ACC112 (cell line): ENCODE results near the gene DDX59.
A peak's percentile ranks its signal among the peaks of the same experiment; 100 is the strongest.
"Not testable (repeated sequence)": the region's sequence is repeated elsewhere in the genome, so short reads cannot be mapped to it uniquely, and the experiment has no call there.

Source experiments
- H2AFZ ChIP-seq: fragments of 200-600 bp; sonication (generic); one replicate; pipeline ENCODE4 v1.6.0; 2017; ENCODE audit warnings: antibody characterized with exemption, low read length; ENCODE audit not compliant: unreplicated experiment
- H3K27ac ChIP-seq: fragments of 200-600 bp; sonication (generic); 2 replicates; pipeline ENCODE4 v1.5.1; 2014; ENCODE audit warnings: low read depth, mild to moderate bottlenecking, antibody characterized with exemption, low read length, moderate library complexity
- H3K27me3 ChIP-seq: fragments of 200-600 bp; sonication (generic); 2 replicates; pipeline ENCODE4 v1.6.1; 2014; ENCODE audit warnings: mild to moderate bottlenecking, antibody characterized with exemption, low read length, moderate library complexity, mixed read lengths; ENCODE audit not compliant: insufficient read depth
- H3K36me3 ChIP-seq: fragments of 200-600 bp; sonication (generic); 2 replicates; pipeline ENCODE4 v1.6.1; 2016; ENCODE audit warnings: mild to moderate bottlenecking, antibody characterized with exemption, low read length, moderate library complexity, mixed read lengths; ENCODE audit not compliant: insufficient read depth
- H3K4me1 ChIP-seq: fragments of 200-600 bp; sonication (generic); one replicate; pipeline ENCODE4 v1.6.1; 2016; ENCODE audit warnings: low read length, mixed read lengths; ENCODE audit not compliant: insufficient read depth, unreplicated experiment, control insufficient read depth
- H3K4me3 ChIP-seq: fragments of 200-600 bp; sonication (generic); 2 replicates; pipeline ENCODE4 v1.5.1; 2014; ENCODE audit warnings: mild to moderate bottlenecking, low read depth, low read length
- H3K79me2 ChIP-seq: fragments of 200-600 bp; sonication (generic); one replicate; pipeline ENCODE4 v1.6.0; 2016; ENCODE audit warnings: low read length; ENCODE audit not compliant: control insufficient read depth, unreplicated experiment, insufficient read depth

Gene DDX59

DNA sequence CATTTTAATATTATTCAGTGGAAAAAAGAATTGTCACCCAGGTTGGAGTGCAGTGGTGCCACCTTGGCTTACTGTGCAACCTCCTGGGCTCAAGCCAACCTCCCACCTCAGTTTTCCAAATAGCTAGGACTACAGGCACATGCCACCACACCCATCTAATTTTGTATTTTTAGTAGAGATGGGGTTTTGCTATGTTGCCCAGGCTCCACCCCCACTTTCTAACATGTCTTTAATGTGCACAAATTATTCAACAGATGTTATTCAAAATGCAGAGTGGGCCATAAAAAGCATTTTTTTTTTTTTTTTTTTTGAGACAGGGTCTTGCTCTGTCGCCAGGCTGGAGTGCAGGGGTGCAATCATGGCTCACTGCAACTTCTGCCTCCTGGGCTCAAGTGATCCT lies 17.3 kb downstream of the DDX59 start:
- H3K4me3 ChIP-seq = no peak overlapping the region
- H2AFZ ChIP-seq = no peak overlapping the region
- H3K36me3 ChIP-seq = peaks cover 23% of the 10 kb centered on the region
- H3K27me3 ChIP-seq = no peaks in the 10 kb centered on the region
- no peaks in the 10 kb centered on the region for H3K4me1 ChIP-seq
- H3K27ac ChIP-seq = no peak overlapping the region
- H3K79me2 ChIP-seq = no peaks in the 10 kb centered on the region

DNA sequence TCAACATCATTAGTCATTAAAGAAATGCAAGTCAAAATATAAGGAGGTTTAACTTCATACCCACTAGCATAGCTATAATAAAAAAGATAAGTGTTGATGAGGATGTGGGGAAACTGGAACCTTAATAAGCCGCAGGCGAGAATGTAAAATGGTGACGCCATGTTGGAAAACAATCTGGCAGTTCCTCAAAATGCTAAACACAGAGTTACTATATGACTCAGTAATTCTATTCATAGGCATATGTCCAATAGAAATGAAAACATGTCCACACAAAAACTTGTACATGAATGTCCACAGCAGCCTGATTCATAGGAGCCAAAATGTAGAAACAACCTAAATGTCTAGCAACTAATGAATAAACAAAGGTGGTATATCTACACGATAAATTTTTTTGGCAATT lies 23.2 kb downstream of the DDX59 start:
- Histone ChIP-seq H3K79me2 (no peaks in the 10 kb centered on the region), H3K36me3 (peaks cover 16% of the 10 kb centered on the region), H3K4me1 (no peaks in the 10 kb centered on the region), H2AFZ (no peak overlapping the region), H3K27me3 (no peaks in the 10 kb centered on the region), H3K4me3 (no peak overlapping the region), H3K27ac (no peak overlapping the region)

DNA sequence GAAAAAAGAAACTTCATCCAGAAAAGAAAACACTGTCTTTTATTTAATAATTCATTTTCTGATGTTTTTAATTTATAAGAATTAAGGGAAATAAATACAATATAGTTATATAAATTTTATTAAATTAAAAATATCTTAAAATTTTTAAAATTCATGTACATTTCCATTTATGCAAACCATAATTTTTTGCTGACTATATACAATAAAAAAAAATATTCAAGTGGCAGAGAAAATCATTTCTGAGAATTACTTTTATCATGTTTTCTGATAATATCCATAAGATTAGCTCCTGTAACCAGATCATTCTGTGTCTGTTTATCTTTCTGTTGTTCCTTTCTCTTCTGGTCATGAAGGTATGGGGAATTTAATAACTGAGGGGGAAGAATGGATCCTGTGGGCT lies 25.7 kb downstream of the DDX59 start:
- Histone ChIP-seq H3K4me3 (no peak overlapping the region), H3K79me2 (no peaks in the 10 kb centered on the region), H3K36me3 (peaks cover 13% of the 10 kb centered on the region), H2AFZ (no peak overlapping the region), H3K27me3 (no peaks in the 10 kb centered on the region), H3K4me1 (peaks cover 19% of the 10 kb centered on the region), H3K27ac (no peak overlapping the region)

DNA sequence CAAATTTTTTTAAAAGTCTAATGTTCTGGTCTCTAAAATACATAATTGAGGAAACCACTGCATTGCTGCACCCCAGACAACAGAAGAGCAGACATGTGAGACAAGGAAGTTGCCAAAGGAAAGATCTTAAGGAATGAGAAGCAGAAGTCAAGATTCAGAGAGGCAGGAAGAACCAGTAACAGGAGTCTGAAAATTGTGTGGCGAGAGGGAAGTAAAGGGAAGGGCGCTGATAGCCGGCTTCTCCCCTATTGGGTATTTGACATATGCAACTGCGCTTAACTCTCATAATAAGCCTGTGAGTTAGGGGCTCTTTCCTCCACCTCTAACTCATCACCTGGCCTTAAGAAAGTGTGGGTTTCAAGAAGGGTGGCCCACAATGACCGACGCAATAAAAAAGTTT lies 27.2 kb downstream of the DDX59 start:
- H3K4me3 ChIP-seq = no peak overlapping the region
- H3K4me1 ChIP-seq = peaks cover 19% of the 10 kb centered on the region
- no peak overlapping the region for H2AFZ ChIP-seq
- no peaks in the 10 kb centered on the region for H3K27me3 ChIP-seq
- H3K36me3 ChIP-seq = peaks cover 6% of the 10 kb centered on the region
- H3K79me2 ChIP-seq = no peaks in the 10 kb centered on the region
- no peak overlapping the region for H3K27ac ChIP-seq

DNA sequence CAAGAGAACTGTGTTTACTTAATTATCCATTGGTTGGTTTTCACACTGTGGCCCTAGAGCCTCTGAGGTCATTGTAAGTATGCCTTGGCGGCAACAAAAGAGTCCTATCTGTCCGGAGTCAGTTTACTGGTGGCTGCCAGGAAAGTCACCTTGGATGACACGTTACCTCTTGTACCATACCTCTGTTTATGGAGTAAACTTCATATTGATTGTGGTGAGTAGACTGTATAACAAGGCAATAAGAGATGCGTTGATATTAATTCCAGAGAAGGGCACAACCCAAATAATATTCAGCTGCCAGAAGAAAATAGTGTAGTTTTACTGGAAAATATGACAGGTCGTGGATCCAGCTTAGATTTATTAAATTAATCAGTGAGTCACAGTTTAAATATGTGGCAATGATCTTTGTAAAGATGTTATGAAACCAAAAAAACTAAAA lies 28.7 kb downstream of the DDX59 start:
- Histone ChIP-seq H3K79me2 (no peaks in the 10 kb centered on the region), H3K36me3 (no peaks in the 10 kb centered on the region), H3K27me3 (no peaks in the 10 kb centered on the region), H3K4me3 (no peak overlapping the region; the same call in 1 of the 2 replicates), H2AFZ (peak overlapping the region; percentile 60), H3K4me1 (peaks cover 19% of the 10 kb centered on the region), H3K27ac (peak overlapping the region; percentile 84)

DNA sequence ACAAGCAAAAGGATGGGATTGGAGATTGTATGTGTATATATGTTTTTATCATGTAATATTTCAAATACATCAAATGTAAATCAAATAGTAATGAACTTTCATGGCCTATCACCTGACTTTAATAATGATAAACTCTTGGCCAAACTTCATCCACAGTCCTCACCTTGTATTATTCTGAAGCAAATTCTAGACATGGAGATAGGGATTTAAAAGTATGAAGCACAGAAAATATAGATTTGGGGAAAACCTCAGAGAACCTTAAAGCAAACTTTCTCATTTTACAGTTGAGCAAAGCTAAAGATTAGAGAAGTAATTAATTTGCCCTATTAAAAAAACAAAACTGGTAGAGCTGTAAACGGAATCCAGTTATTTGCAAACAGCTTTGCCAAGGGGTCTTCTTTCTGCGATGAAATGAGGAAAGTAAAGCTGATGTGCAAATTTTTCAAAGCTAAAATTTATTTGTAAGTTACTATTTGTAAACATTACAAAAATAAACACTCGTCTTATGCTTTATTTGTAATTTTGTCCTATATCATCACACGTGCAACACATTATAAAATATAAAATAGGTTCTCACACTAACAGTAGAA lies 29.2 kb downstream of the DDX59 start:
- Histone ChIP-seq H3K4me1 (peaks cover 19% of the 10 kb centered on the region), H3K4me3 (peak overlapping the region; percentile 20; the same call in 1 of the 2 replicates), H3K27me3 (no peaks in the 10 kb centered on the region), H2AFZ (peak overlapping the region; percentile 60), H3K36me3 (no peaks in the 10 kb centered on the region), H3K27ac (peak overlapping the region; percentile 84), H3K79me2 (no peaks in the 10 kb centered on the region)

DNA sequence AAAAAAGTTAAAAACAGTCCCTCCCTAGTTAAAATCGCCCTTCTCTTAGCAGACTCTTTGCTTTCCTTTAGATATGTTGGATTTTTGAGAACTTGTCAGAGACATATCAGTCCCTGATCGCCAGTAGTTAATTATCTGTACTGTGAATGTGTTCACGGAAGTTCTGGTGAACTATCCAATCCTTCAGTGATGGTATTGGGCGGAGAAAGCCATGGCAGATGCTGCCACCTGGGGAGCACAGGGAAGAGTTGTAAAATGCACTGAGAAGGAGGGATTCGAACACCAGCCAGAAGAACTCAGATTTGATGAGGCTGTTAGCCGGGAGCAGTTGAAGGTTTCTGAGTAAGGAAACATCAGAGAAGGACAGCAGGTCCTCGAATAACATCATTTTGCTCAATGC lies 31.6 kb downstream of the DDX59 start:
- no peak overlapping the region for H2AFZ ChIP-seq
- no peaks in the 10 kb centered on the region for H3K79me2 ChIP-seq
- no peak overlapping the region for H3K4me3 ChIP-seq
- peaks cover 19% of the 10 kb centered on the region for H3K4me1 ChIP-seq
- no peak overlapping the region for H3K27ac ChIP-seq
- H3K27me3 ChIP-seq = no peaks in the 10 kb centered on the region
- H3K36me3 ChIP-seq = no peaks in the 10 kb centered on the region

DNA sequence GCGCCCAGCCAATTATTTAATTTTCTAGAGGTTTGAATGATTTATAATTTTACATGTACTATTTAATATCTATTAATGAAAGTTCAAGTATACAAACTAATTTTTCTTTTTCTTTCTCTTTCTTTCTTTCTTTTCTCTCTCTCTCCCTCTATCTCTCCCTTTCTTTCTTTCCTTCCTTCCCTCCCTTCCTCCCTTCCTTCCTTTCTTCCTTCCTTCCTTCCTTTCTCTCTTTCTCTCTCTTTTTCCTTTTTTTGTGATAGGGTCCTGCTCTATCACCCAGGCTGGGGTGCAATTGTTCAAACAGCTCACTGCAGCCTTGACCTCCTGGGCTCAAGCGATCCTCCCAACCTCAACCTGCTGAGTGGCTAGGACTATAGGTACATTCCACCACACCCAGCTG lies 33.0 kb downstream of the DDX59 start:
- H3K27me3 ChIP-seq = no peaks in the 10 kb centered on the region
- peaks cover 19% of the 10 kb centered on the region for H3K4me1 ChIP-seq
- H3K79me2 ChIP-seq = no peaks in the 10 kb centered on the region
- no peak overlapping the region for H3K4me3 ChIP-seq
- H3K27ac ChIP-seq = no peak overlapping the region
- H3K36me3 ChIP-seq = no peaks in the 10 kb centered on the region
- H2AFZ ChIP-seq = no peak overlapping the region

DNA sequence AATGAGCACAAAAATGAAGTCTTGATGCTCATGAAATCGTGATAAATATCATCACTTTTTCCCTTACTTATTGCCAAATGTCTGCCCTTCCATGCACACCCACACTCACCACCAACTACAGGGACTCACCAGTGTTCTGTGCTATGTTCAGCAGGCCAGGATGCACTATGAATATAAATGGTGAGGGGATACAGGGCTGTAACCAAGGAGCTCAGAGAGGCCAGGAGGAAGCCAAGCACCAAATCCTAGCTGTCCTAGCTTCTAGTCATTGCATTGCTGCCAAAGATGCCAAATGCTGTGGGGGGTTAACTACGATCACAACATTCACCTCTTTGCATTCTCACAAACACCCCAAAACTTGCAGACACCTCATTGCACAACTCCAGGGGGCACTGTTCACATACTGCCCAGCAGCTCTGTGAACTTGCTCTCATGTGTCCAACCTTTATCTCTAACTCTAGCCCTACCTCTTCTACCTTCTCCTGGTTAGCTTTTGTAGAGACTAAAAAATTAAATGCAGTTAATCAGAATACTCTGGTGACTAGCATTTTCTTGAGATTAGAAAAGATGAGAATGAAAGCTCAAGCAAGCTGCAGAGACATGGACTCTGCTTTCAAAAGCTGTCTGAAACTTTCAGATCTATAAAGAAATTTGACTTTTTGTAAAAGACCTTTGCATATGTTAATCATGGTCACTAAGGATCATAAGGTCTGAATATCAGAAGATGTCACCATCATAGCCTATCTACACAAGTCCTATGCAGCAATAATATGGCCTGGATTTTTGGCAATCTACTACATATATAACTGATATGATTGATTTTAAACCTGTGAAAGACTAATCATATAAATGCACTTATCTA lies 35.2 kb downstream of the DDX59 start:
- Histone ChIP-seq H3K4me1 (no peaks in the 10 kb centered on the region), H3K4me3 (no peak overlapping the region), H3K27me3 (no peaks in the 10 kb centered on the region), H3K27ac (no peak overlapping the region), H3K36me3 (no peaks in the 10 kb centered on the region), H3K79me2 (no peaks in the 10 kb centered on the region), H2AFZ (no peak overlapping the region)

DNA sequence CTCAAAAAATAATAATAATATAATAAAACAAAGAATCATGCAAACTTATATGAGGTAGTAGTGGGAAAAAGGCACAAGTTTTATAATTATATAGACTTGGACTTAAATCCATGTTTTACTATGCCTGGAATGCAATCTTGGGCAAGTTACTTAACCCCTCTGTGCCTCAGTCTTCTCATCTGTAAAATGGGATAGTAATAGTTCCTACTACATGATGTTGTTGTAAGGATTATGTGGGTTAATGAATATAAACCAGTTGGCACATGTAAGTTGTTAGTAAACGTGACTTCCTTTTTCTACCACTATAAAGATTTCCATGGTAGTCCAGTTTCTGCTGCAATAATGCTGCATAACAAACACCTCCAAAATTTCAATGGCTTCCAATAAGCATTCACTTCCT lies 38.3 kb downstream of the DDX59 start:
- no peak overlapping the region for H3K27ac ChIP-seq
- H3K4me1 ChIP-seq = no peaks in the 10 kb centered on the region
- no peak overlapping the region for H2AFZ ChIP-seq
- H3K36me3 ChIP-seq = no peaks in the 10 kb centered on the region
- H3K27me3 ChIP-seq = no peaks in the 10 kb centered on the region
- H3K79me2 ChIP-seq = no peaks in the 10 kb centered on the region
- no peak overlapping the region for H3K4me3 ChIP-seq

DNA sequence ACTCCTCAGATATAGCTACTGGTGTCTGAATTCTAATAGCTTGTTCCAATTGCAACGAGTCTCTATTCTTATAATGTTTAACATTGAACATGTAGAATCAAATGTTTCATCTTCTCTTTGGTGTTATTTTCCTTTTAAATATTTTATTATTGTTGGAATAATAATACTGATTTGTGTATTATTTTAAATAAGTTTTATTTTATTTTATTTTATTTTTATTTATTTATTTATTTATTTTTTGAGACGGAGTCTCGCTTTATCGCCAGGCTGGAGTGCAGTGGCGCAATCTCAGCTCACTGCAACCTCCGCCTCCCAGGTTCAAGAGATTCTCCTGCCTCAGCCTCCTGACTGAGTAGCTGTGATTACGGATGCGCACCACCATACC lies 39.2 kb downstream of the DDX59 start:
- not testable (repeated sequence) for H2AFZ ChIP-seq, H3K79me2 ChIP-seq, H3K27me3 ChIP-seq, H3K4me3 ChIP-seq, H3K4me1 ChIP-seq, H3K27ac ChIP-seq, H3K36me3 ChIP-seq
